Measurements from ENCODE around the gene NECAP2. TPM values are rescaled to one million over a fixed set of nuclear protein-coding genes. Genes with fewer than 3 reads are reported as not detected.

Gene NECAP2
- total and polyA plus RNA-seq, 4 donors, result 21.8 to 41.8 (median 26.2) TPM

DNA sequence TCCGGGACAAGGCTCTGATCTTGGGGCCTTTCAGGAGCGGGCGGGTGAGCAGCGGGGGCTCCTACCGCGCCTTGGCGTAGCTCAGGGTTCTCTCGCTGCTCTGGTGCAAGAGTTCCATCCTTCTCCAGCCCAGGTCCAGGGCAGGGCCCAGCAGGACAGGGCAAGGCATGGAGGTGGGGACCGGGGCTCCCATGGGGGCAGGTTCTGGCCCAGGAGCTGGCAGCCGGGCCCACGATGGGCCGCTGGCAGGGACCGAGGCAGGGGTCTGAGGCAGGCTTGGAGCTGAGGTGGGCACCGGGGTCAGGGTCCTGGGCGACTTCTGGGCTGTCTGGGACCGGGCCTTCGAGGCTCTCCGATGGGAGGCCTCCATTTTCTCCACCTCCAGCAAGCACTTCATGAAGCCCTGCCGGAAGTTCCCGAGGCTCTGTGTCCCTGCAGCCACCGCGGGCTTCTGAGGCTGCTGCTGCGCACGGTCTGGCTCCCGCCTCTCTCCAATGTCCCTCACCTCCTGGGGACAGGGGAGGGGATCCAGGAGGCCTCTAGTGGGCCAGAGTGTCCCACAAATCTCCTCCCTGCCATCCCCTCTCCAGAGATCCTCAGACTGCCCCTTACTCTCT is 30.9 kb upstream of the NECAP2 start:
- no peak overlapping the region for H3K9ac ChIP-seq (ENCODE audit: low read depth in 1 of 2, low read length in 2 of 2)
- 88% methylated on average over 25 of the region's 25 CpGs for WGBS
- DNase-seq (ENCODE audit: low spot score), result no peak

DNA sequence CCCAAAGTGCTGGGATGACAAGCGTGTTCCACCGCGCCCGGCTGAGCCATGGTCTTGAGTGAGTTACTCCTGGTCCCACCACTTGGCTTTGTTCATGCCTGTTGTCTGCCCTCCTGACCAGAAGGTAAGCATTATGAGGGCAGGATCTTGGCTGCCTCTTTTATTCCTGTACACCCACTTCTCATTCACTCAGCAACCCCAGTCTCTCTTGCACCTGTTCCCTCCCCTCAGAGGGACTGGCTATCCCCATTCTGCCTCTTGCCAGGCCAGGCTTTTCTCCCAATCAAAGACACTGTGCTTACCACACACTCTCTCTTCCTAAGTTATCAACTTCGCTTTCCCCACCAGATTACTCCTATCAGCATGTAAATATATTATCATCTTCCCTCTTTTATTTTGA is 29.7 kb upstream of the NECAP2 start:
- TF ChIP-seq NR2F2 (IDR thresholded peaks at IDR 0.05), result no peak
- TF ChIP-seq, protein P1, sequence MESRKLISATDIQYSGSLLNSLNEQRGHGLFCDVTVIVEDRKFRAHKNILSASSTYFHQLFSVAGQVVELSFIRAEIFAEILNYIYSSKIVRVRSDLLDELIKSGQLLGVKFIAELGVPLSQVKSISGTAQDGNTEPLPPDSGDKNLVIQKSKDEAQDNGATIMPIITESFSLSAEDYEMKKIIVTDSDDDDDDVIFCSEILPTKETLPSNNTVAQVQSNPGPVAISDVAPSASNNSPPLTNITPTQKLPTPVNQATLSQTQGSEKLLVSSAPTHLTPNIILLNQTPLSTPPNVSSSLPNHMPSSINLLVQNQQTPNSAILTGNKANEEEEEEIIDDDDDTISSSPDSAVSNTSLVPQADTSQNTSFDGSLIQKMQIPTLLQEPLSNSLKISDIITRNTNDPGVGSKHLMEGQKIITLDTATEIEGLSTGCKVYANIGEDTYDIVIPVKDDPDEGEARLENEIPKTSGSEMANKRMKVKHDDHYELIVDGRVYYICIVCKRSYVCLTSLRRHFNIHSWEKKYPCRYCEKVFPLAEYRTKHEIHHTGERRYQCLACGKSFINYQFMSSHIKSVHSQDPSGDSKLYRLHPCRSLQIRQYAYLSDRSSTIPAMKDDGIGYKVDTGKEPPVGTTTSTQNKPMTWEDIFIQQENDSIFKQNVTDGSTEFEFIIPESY (IDR thresholded peaks at IDR 0.05), result no peak
- no peak for TF ChIP-seq YY1 (IDR thresholded peaks at IDR 0.05)
- TF ChIP-seq, protein P2, sequence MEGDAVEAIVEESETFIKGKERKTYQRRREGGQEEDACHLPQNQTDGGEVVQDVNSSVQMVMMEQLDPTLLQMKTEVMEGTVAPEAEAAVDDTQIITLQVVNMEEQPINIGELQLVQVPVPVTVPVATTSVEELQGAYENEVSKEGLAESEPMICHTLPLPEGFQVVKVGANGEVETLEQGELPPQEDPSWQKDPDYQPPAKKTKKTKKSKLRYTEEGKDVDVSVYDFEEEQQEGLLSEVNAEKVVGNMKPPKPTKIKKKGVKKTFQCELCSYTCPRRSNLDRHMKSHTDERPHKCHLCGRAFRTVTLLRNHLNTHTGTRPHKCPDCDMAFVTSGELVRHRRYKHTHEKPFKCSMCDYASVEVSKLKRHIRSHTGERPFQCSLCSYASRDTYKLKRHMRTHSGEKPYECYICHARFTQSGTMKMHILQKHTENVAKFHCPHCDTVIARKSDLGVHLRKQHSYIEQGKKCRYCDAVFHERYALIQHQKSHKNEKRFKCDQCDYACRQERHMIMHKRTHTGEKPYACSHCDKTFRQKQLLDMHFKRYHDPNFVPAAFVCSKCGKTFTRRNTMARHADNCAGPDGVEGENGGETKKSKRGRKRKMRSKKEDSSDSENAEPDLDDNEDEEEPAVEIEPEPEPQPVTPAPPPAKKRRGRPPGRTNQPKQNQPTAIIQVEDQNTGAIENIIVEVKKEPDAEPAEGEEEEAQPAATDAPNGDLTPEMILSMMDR (IDR thresholded peaks at IDR 0.05; ENCODE audit: low read depth, low read length, missing input control), result no peak
- TF ChIP-seq HNF4G (IDR thresholded peaks at IDR 0.05), result no peak
- no peak for TF ChIP-seq FOXA1 (IDR thresholded peaks at IDR 0.05)
- no peak for TF ChIP-seq HNF4A (conservative IDR thresholded peaks at IDR 0.05)
- no peak for TF ChIP-seq TAF1 (conservative IDR thresholded peaks at IDR 0.05)
- TF ChIP-seq, protein P3, sequence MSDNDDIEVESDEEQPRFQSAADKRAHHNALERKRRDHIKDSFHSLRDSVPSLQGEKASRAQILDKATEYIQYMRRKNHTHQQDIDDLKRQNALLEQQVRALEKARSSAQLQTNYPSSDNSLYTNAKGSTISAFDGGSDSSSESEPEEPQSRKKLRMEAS (IDR thresholded peaks at IDR 0.05), result no peak
- no peak for TF ChIP-seq RAD21 (IDR thresholded peaks at IDR 0.05)
- TF ChIP-seq FOXA2 (IDR thresholded peaks at IDR 0.05), result no peak
- H3K9ac ChIP-seq (ENCODE audit: low read depth in 1 of 2, low read length in 2 of 2), result no peak overlapping the region
- peaks cover 0 to 1% (median 0%) of the 10 kb centered on the region in 4 donors for H3K9me3 ChIP-seq (ENCODE audit: control insufficient read depth in 4 of 4, low read length in 3 of 4)
- DNase-seq (ENCODE audit: low spot score), result no peak
- H3K4me3 ChIP-seq (ENCODE audit: low read depth in 1 of 3, low read length in 3 of 3), result no peak overlapping the region
- no peaks in the 10 kb centered on the region for H3K4me1 ChIP-seq (ENCODE audit: control insufficient read depth in 4 of 4, insufficient read depth in 4 of 4, low read length in 3 of 4)
- no peaks in the 10 kb centered on the region for H3K27me3 ChIP-seq (ENCODE audit: control insufficient read depth in 4 of 4, insufficient read depth in 4 of 4, low read length in 3 of 4)
- 95% methylated on average over 5 of the region's 5 CpGs for WGBS
- no peaks in the 10 kb centered on the region for H3K36me3 ChIP-seq (ENCODE audit: control insufficient read depth in 4 of 4, insufficient read depth in 3 of 4, low read depth in 1 of 4, low read length in 3 of 4)
- no peak overlapping the region for H3K27ac ChIP-seq (ENCODE audit: low read depth in 1 of 2, low read length in 2 of 2)

More for the DNA sequence above, 30.9 kb upstream of the NECAP2 start:
- TF ChIP-seq GABPA (IDR thresholded peaks at IDR 0.05 in 1 of 2, conservative IDR thresholded peaks at IDR 0.05 in 1 of 2) (no peak), SP1 (IDR thresholded peaks at IDR 0.05) (no peak)
- Histone ChIP-seq H3K4me1 (ENCODE audit: control insufficient read depth in 4 of 4, insufficient read depth in 4 of 4, low read length in 3 of 4) (no peaks in the 10 kb centered on the region), H3K4me3 (ENCODE audit: low read depth in 1 of 3, low read length in 3 of 3) (no peak overlapping the region), H3K27me3 (ENCODE audit: control insufficient read depth in 4 of 4, insufficient read depth in 4 of 4, low read length in 3 of 4) (no peaks in the 10 kb centered on the region), H3K36me3 (ENCODE audit: control insufficient read depth in 4 of 4, insufficient read depth in 3 of 4, low read depth in 1 of 4, low read length in 3 of 4) (no peaks in the 10 kb centered on the region), H3K27ac (ENCODE audit: low read depth in 1 of 2, low read length in 2 of 2) (no peak overlapping the region), H3K9me3 (ENCODE audit: control insufficient read depth in 4 of 4, low read length in 3 of 4) (peaks cover 0 to 1% (median 0%) of the 10 kb centered on the region in 4 donors)

DNA sequence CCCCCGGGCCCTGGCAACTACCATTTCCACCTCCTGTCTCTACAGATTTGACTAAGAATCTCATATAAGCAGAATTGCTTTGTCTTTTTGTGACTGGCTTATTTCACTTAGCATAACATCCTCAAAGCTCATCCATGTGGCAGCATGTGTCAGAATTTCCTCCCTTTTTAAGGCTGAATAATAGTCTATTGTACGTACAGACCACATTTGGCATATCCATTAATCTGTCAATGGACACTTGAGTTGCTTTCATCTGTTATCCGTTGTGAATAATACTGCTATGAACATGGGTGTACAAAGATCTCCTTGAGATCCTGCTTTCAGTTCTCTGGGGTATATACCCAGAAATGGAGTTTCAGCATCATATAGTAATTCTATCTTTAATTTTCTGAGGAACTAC is 27.3 kb upstream of the NECAP2 start:
- H3K4me1 ChIP-seq (ENCODE audit: control insufficient read depth in 4 of 4, insufficient read depth in 4 of 4, low read length in 3 of 4), result no peaks in the 10 kb centered on the region
- H3K36me3 ChIP-seq (ENCODE audit: control insufficient read depth in 4 of 4, insufficient read depth in 3 of 4, low read depth in 1 of 4, low read length in 3 of 4), result no peaks in the 10 kb centered on the region
- no peak overlapping the region for H3K9ac ChIP-seq (ENCODE audit: low read depth in 1 of 2, low read length in 2 of 2)
- no peak for TF ChIP-seq HNF4A (conservative IDR thresholded peaks at IDR 0.05)
- TF ChIP-seq, protein P3 (IDR thresholded peaks at IDR 0.05), result no peak
- TF ChIP-seq, protein P2 (IDR thresholded peaks at IDR 0.05; ENCODE audit: low read depth, low read length, missing input control), result no peak
- 89% methylated on average over 3 of the region's 3 CpGs for WGBS
- H3K27me3 ChIP-seq (ENCODE audit: control insufficient read depth in 4 of 4, insufficient read depth in 4 of 4, low read length in 3 of 4), result no peaks in the 10 kb centered on the region
- no peak overlapping the region for H3K4me3 ChIP-seq (ENCODE audit: low read depth in 1 of 3, low read length in 3 of 3)
- DNase-seq (ENCODE audit: low spot score), result no peak
- H3K9me3 ChIP-seq (ENCODE audit: control insufficient read depth in 4 of 4, low read length in 3 of 4), result peaks cover 0 to 1% (median 0%) of the 10 kb centered on the region in 4 donors
- no peak overlapping the region for H3K27ac ChIP-seq (ENCODE audit: low read depth in 1 of 2, low read length in 2 of 2)
